H1 (cell line): ENCODE measurements around the gene ZNF100. TPM values are rescaled to one million over a fixed set of nuclear protein-coding genes. Genes with fewer than 3 reads are reported as not detected.
"Not testable (repeated sequence)": the region's sequence is repeated elsewhere in the genome, so short reads cannot be mapped to it uniquely, and the experiment has no call there.

Experiments used
- CTCF ChIA-PET: fragments of 300-600 bp; sonication (Branson Sonifier 250); formaldehyde crosslinking; loops from one replicate; lab custom pipeline; 2021; ENCODE audit not compliant: partially characterized antibody; lab: Charles Lee
- POLR2A ChIA-PET: fragments of 300-600 bp; sonication (Branson Sonifier 250); formaldehyde crosslinking; loops from one replicate; lab custom pipeline; 2021; ENCODE audit warnings: inconsistent platforms; ENCODE audit not compliant: partially characterized antibody; lab: Charles Lee
- DNase-seq, 2 experiments: peaks; one replicate each; pipeline versions ENCODE4 v3.0.0 to v3.0.0-alpha.2; 2010 to 2022; ENCODE audit warnings: low spot score in 2 of 2, low read depth in 1 of 2, mixed read lengths in 1 of 2
- FAIRE-seq: peaks from 2 replicates; lab custom pipeline; 2011; peaks lifted over from hg19 to GRCh38; lab: Jason Lieb, UNC
- H2AFZ ChIP-seq: 2 replicates; pipeline ENCODE4 v1.8.1; 2012; ENCODE audit warnings: low read length, inconsistent platforms
- H2AK5ac ChIP-seq: 2 replicates; pipeline ENCODE4 v1.6.1; 2013; ENCODE audit warnings: low read depth, low read length
- H2BK120ac ChIP-seq: replicated peaks from 2 replicates; pipeline ENCODE3; 2013; ENCODE audit warnings: low read depth, low read length, inconsistent platforms
- H2BK12ac ChIP-seq: 2 replicates; pipeline ENCODE4 v1.6.1; 2013; ENCODE audit warnings: low read depth, low read length
- H2BK15ac ChIP-seq: 2 replicates; pipeline ENCODE4 v1.6.1; 2013; ENCODE audit warnings: low read length
- H2BK20ac ChIP-seq: 2 replicates; pipeline ENCODE4 v1.6.1; 2013; ENCODE audit warnings: low read length
- H2BK5ac ChIP-seq: 2 replicates; pipeline ENCODE4 v1.6.1; 2013; ENCODE audit warnings: low read depth, low read length
- H3K14ac ChIP-seq: 2 replicates; pipeline ENCODE4 v1.6.1; 2013; ENCODE audit warnings: inconsistent platforms; ENCODE audit not compliant: insufficient read length
- H3K18ac ChIP-seq: 2 replicates; pipeline ENCODE4 v1.6.1; 2013; ENCODE audit warnings: low read length; ENCODE audit errors: extremely low read depth
- H3K23ac ChIP-seq: 2 replicates; pipeline ENCODE4 v1.6.1; 2013; ENCODE audit warnings: inconsistent platforms; ENCODE audit not compliant: insufficient read length
- H3K23me2 ChIP-seq: 2 replicates; pipeline ENCODE4 v1.6.1; 2013; ENCODE audit warnings: low read depth, low read length
- H3K27ac ChIP-seq: 2 replicates; pipeline ENCODE4 v1.6.1; 2011; ENCODE audit warnings: low read depth, low read length, inconsistent platforms
- H3K27me3 ChIP-seq, 4 experiments: replicated peaks in 1 of 4; 1 replicate in 1 of 4; 2 replicates in 3 of 4; pipeline versions ENCODE4 v1.6.1 to v1.8.1; 2011 to 2013; ENCODE audit warnings: low read length in 3 of 4, mild to moderate bottlenecking in 3 of 4, inconsistent platforms in 2 of 4, mixed read lengths in 2 of 4, moderate library complexity in 1 of 4; ENCODE audit not compliant: control insufficient read depth in 3 of 4, insufficient read depth in 3 of 4; ENCODE audit errors: extremely low read depth in 1 of 4
- H3K36me3 ChIP-seq, 4 experiments: 2 replicates each; pipeline versions ENCODE4 v1.6.1 to v1.8.1; 2011 to 2013; ENCODE audit warnings: mild to moderate bottlenecking in 4 of 4, low read length in 3 of 4, moderate library complexity in 2 of 4, control low read depth in 1 of 4, inconsistent platforms in 1 of 4; ENCODE audit not compliant: insufficient read depth in 4 of 4, control insufficient read depth in 2 of 4
- H3K4ac ChIP-seq: replicated peaks from 2 replicates; pipeline ENCODE3; 2013; ENCODE audit warnings: low read length, low read depth, mixed read lengths, inconsistent platforms; ENCODE audit not compliant: insufficient read length
- H3K4me1 ChIP-seq, 4 experiments: replicated peaks in 1 of 4; 1 replicate in 1 of 4; 2 replicates in 3 of 4; pipeline versions ENCODE4 v1.6.1 to v1.8.1; 2011 to 2013; ENCODE audit warnings: low read length in 3 of 4, inconsistent platforms in 2 of 4, mixed read lengths in 1 of 4; ENCODE audit not compliant: insufficient read depth in 4 of 4, control insufficient read depth in 3 of 4
- H3K4me2 ChIP-seq, 2 experiments: 2 replicates each; pipeline versions ENCODE4 v1.6.1 to v1.8.1; 2011 to 2013; ENCODE audit warnings: low read depth in 2 of 2, low read length in 2 of 2, control low read depth in 1 of 2, inconsistent platforms in 1 of 2, mild to moderate bottlenecking in 1 of 2; ENCODE audit not compliant: insufficient read depth in 1 of 2
- H3K4me3 ChIP-seq, 4 experiments: fragments of 200-600, 300-600 bp in 1 of 4; sonication (generic), shearing (Covaris generic), sonication (Bioruptor Twin) in 1 of 4; 2 replicates each; pipeline versions ENCODE4 v1.5.1 to v1.8.1; 2011 to 2016; ENCODE audit warnings: low read length in 4 of 4, low read depth in 3 of 4, control low read depth in 2 of 4, inconsistent platforms in 2 of 4, mild to moderate bottlenecking in 2 of 4, mixed read lengths in 1 of 4, moderate library complexity in 1 of 4; ENCODE audit not compliant: insufficient read depth in 2 of 4; ENCODE audit errors: extremely low read depth in 1 of 4
- H3K56ac ChIP-seq: replicated peaks from 2 replicates; pipeline ENCODE3; 2013; ENCODE audit warnings: low read depth, mild to moderate bottlenecking, mixed read lengths, low read length, inconsistent platforms; ENCODE audit not compliant: insufficient read length
- H3K79me1 ChIP-seq: 2 replicates; pipeline ENCODE4 v1.6.1; 2013; ENCODE audit warnings: low read depth, low read length, control low read depth
- H3K79me2 ChIP-seq, 2 experiments: 2 replicates each; pipeline versions ENCODE4 v1.6.1 to v1.8.1; 2012 to 2013; ENCODE audit warnings: low read length in 2 of 2, mild to moderate bottlenecking in 2 of 2, inconsistent platforms in 1 of 2; ENCODE audit not compliant: insufficient read depth in 2 of 2, control insufficient read depth in 1 of 2
- H3K9ac ChIP-seq, 4 experiments: replicated peaks in 1 of 4; 1 replicate in 1 of 4; 2 replicates in 3 of 4; pipeline versions ENCODE4 v1.6.1 to v1.8.1; 2011 to 2013; ENCODE audit warnings: low read depth in 3 of 4, low read length in 3 of 4, control low read depth in 2 of 4, mild to moderate bottlenecking in 2 of 4, moderate library complexity in 2 of 4, inconsistent platforms in 1 of 4; ENCODE audit errors: extremely low read depth in 1 of 4
- H3K9me3 ChIP-seq, 2 experiments: 2 replicates each; pipeline versions ENCODE4 v1.6.1 to v1.8.1; 2012 to 2013; ENCODE audit warnings: mild to moderate bottlenecking in 2 of 2, moderate library complexity in 2 of 2, control low read depth in 1 of 2, inconsistent platforms in 1 of 2, low read depth in 1 of 2, low read length in 1 of 2, mixed read lengths in 1 of 2; ENCODE audit not compliant: insufficient read depth in 2 of 2
- H4K20me1 ChIP-seq, 2 experiments: replicated peaks in 1 of 2; 2 replicates each; pipeline versions ENCODE3 to v1.8.1; 2011 to 2013; ENCODE audit warnings: inconsistent platforms in 2 of 2, low read length in 2 of 2, mild to moderate bottlenecking in 1 of 2; ENCODE audit not compliant: insufficient read depth in 2 of 2, control insufficient read depth in 1 of 2
- H4K5ac ChIP-seq: 2 replicates; pipeline ENCODE4 v1.6.1; 2013; ENCODE audit warnings: low read length, low read depth, mixed read lengths, inconsistent platforms; ENCODE audit not compliant: insufficient read length
- H4K8ac ChIP-seq: 2 replicates; pipeline ENCODE4 v1.8.0; 2013; ENCODE audit warnings: mild to moderate bottlenecking, moderate library complexity, low read length, inconsistent platforms; ENCODE audit not compliant: insufficient read depth; ENCODE audit errors: extremely low read depth
- H4K91ac ChIP-seq: replicated peaks from 2 replicates; pipeline ENCODE3; 2013; ENCODE audit warnings: low read length, mixed read lengths, inconsistent platforms; ENCODE audit not compliant: insufficient read length
- WGBS, 2 experiments: shearing (Covaris generic) in 1 of 2; methylation state at CpG; one replicate each; pipeline versions ENCODE4 v1.1.6 to v1.1.7; 2013 to 2015; ENCODE audit warnings: low lambda C conversion rate in 2 of 2, mixed read lengths in 2 of 2, inconsistent platforms in 1 of 2, low coverage in 1 of 2, missing lambda C conversion rate in 1 of 2; ENCODE audit not compliant: insufficient replicate concordance in 2 of 2, insufficient coverage in 1 of 2, insufficient read length in 1 of 2; ENCODE audit errors: extremely low coverage in 1 of 2, missing lambda C conversion rate in 1 of 2; 5-methylcytosine and 5-hydroxymethylcytosine counted together
- polyA plus RNA-seq, 7 experiments: library from polyadenylated mRNA; depleted of rRNA in 3 of 7; stranded (reverse) in 5 of 7; unstranded in 2 of 7; fragments of >200 nt in 5 of 7; fragments of 200-250 nt in 2 of 7; gene quantifications; 1 replicate in 5 of 7; 2 replicates in 1 of 7; 4 replicates in 1 of 7; pipeline versions ENCODE4 v1.2.1 to v1.2.3, GENCODE V29; 2011 to 2013; ENCODE audit warnings: missing spikeins in 2 of 7, mixed read lengths in 2 of 7
- total RNA-seq: library from RNA; stranded (reverse); fragmentation: NEBNext Ultra II Directional; extraction: Animal tissue kit (Norgen Biotek cat#: 25700); gene quantifications from 2 replicates; pipeline ENCODE4 v1.2.1, GENCODE V29; 2021

Gene ZNF100
- total and polyA plus RNA-seq, 2 of the 8 experiments (the other 6 are each of a cell fraction or from before 2014, with no cell fraction given): 4.9 to 30.8 TPM

DNA sequence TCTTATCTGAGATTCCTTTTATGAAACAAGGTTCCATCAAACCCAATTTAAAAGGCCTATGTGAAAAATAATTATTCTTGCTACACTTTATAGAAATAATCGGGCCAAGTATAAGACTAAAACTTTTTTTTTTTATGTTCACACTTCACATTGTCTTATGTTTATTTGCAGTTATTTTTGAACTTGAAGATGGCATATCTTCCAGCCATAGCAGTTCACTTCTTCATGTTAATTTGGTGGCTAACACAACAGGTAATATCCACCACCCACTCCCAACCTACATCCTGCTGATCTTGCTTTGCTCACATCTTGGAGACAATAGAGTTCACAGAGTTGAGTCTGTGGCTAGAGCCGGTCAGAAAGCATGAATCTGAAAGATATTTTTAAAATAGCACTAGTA is 5.8 kb downstream of the ZNF100 start:
- H2BK12ac ChIP-seq, CTCF ChIA-PET, H4K20me1 ChIP-seq, H3K27ac ChIP-seq, H3K4me1 ChIP-seq, H3K14ac ChIP-seq, FAIRE-seq, H2BK5ac ChIP-seq, H3K4me3 ChIP-seq, H3K27me3 ChIP-seq, H3K56ac ChIP-seq, H3K9ac ChIP-seq, H3K4ac ChIP-seq, H4K5ac ChIP-seq, H4K8ac ChIP-seq, H4K91ac ChIP-seq, H3K18ac ChIP-seq, H2AFZ ChIP-seq, H3K23me2 ChIP-seq, DNase-seq, H2AK5ac ChIP-seq, H3K4me2 ChIP-seq, H3K79me1 ChIP-seq, H3K23ac ChIP-seq, H2BK120ac ChIP-seq, H2BK20ac ChIP-seq, H3K9me3 ChIP-seq, H2BK15ac ChIP-seq: not testable (repeated sequence)
- 43% methylated on average over 2 of the region's 2 CpGs; no CpG with 5 or more reads in 1 of the 2 experiments for WGBS, 2 experiments
- Histone ChIP-seq H3K79me2 (peaks cover 3 to 70% of the 10 kb centered on the region in 2 experiments; a peak in 3 of 4 replicates), H3K36me3 (peaks cover 11 to 69% (median 45%) of the 10 kb centered on the region in 4 experiments; a peak in 7 of 8 replicates)
- POLR2A ChIA-PET: interaction anchor here (0.6 to 1.2 kb wide), 3 partner anchors 10 to 91 kb away, joined by 3 to 4 read pairs (median 3); no protein-coding TSS in a partner anchor
